Measurements from ENCODE around the gene PABPN1. TPM values are rescaled to one million over a fixed set of nuclear protein-coding genes. Genes with fewer than 3 reads are reported as not detected.

Gene PABPN1
- total RNA-seq, 1 donor from 2014 or later = 40.7 TPM

DNA sequence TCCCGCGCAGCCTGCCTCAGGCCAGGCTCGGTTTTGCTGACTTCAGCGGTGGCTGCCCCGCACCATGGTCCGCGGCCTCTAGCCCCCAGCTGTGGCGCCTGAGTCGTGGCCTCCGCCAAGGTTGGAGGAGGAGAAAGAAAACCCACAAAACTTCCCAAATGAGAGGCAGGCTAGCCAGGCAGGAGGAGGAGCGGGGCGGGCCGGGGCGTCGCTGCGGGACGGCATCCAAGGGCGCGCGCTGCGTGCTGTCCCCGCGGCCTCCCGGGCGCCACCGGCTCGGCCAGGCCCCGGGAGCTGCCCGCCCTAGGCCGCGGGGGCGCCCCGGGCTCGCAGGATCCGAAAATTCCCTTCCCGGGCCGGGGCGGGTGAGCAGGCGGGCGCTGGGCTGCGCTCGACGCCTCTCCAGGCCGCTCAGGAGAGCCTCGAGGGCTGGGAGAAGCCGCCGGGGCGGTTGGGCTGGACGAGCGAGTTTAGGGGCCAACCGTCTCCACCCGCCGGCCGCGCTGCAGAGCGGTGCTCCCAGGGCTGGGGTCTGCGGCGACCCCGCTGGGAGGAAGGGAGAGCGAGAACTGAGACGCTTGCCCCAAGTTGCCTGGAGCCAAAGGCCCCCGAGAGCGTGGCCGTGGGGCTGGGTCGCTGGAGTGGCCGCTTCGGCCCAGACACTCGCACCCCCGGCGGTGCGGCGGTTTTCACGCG is 43.9 kb downstream of the PABPN1 start, which contains the start of gene EFS:
EFS (minus strand) TSS at position 137 of the 696 bp plus-strand sequence. CDS start 147 bp downstream, outside the sequence.
- Histone ChIP-seq H3K9me3 (ENCODE audit: control insufficient read depth in 3 of 3, low read length in 3 of 3) (no peaks in the 10 kb centered on the region), H3K36me3 (ENCODE audit: control insufficient read depth in 3 of 3, insufficient read depth in 3 of 3, low read length in 3 of 3) (no peaks in the 10 kb centered on the region), H3K27ac (ENCODE audit: low read depth, low read length) (peak within 1 kb of the TSS; percentile 80), H3K27me3 (ENCODE audit: control insufficient read depth in 3 of 3, insufficient read depth in 3 of 3, low read length in 3 of 3) (peaks cover 7 to 26% (median 25%) of the 10 kb centered on the region in 3 donors), H3K9ac (ENCODE audit: low read depth in 1 of 3, low read length in 3 of 3) (peak within 1 kb of the TSS; percentile 65 to 83 (median 77)), H3K4me3 (ENCODE audit: low read length in 3 of 3) (peak within 1 kb of the TSS; percentile 65 to 71 (median 70)), H3K4me1 (ENCODE audit: control insufficient read depth in 3 of 3, insufficient read depth in 3 of 3, low read length in 3 of 3) (peaks cover 0 to 16% (median 5%) of the 10 kb centered on the region in 3 donors)

DNA sequence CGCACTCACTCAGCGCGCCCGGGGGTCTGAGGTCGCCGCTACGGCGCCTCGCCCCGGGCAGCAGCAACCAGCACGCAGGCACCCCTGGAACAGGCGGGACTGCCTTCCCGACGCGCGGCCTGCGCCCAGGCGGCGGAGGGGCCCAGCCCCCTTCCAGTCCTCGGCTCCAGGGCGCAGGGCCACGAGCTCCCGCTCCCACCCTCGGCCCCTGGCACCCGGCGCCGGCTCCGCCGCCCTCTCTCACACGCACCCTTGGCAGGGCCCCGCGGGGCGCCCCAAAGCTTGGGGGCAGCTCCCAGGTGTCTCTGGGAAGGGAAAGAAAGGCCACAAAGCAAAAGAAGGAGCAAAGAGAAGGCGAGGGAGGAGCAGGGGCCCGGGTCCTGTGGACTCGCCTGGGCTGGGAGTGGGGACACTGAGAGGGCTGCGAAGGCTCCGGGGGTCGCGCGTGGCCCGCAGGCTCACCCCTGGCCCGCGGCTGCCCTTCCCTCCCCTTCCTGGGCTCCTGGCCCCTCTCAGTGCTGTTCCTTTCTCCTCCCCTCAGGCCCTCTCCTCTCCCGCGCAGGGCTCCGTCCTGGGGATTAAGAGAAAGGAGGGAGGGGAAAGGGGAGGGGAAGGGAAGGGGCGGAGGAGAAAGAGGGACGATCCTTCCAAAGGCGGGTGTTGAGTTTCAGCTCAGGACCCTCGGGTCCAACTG is 44.6 kb downstream of the PABPN1 start:
- Histone ChIP-seq H3K27me3 (ENCODE audit: control insufficient read depth in 3 of 3, insufficient read depth in 3 of 3, low read length in 3 of 3) (peaks cover 7 to 27% (median 26%) of the 10 kb centered on the region in 3 donors), H3K27ac (ENCODE audit: low read depth, low read length) (peak overlapping the region; percentile 80), H3K9ac (ENCODE audit: low read depth in 1 of 3, low read length in 3 of 3) (peak overlapping the region; percentile 53 to 77 (median 65)), H3K4me1 (ENCODE audit: control insufficient read depth in 3 of 3, insufficient read depth in 3 of 3, low read length in 3 of 3) (peaks cover 0 to 16% (median 5%) of the 10 kb centered on the region in 3 donors), H3K4me3 (ENCODE audit: low read length in 3 of 3) (peak overlapping the region; percentile 54 to 64 (median 59)), H3K9me3 (ENCODE audit: control insufficient read depth in 3 of 3, low read length in 3 of 3) (no peaks in the 10 kb centered on the region), H3K36me3 (ENCODE audit: control insufficient read depth in 3 of 3, insufficient read depth in 3 of 3, low read length in 3 of 3) (no peaks in the 10 kb centered on the region)

DNA sequence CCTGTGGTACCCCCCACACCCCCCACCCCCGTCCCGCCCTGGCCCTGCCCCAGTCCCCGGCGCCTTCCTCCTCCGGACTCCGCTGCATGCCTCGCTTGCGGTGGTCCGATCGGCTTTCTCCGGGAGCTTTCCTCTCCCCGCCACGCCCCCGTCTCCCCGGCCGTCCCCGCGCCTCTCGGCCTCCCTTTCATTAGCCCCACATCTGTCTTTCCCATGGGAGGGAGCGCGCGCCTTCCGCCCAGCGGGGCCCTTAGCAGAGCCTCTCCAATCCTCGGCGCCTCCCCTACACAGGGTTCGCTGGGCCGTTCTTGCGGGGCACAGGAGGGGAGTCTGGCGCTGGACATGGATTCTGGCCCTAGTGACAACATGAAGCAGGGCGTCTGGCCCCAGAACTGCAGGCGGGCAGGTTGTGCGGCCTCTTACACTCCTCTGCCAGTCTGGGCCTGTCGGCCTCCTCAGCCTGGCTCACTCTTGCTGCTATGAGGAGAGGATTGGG is 45.2 kb downstream of the PABPN1 start:
- Histone ChIP-seq H3K27ac (ENCODE audit: low read depth, low read length) (peak overlapping the region; percentile 80), H3K36me3 (ENCODE audit: control insufficient read depth in 3 of 3, insufficient read depth in 3 of 3, low read length in 3 of 3) (no peaks in the 10 kb centered on the region), H3K9me3 (ENCODE audit: control insufficient read depth in 3 of 3, low read length in 3 of 3) (no peaks in the 10 kb centered on the region), H3K27me3 (ENCODE audit: control insufficient read depth in 3 of 3, insufficient read depth in 3 of 3, low read length in 3 of 3) (peaks cover 7 to 31% (median 26%) of the 10 kb centered on the region in 3 donors), H3K4me3 (ENCODE audit: low read length in 3 of 3) (peak overlapping the region in 1 of 3 donors; percentile 13), H3K4me1 (ENCODE audit: control insufficient read depth in 3 of 3, insufficient read depth in 3 of 3, low read length in 3 of 3) (peaks cover 0 to 16% (median 5%) of the 10 kb centered on the region in 3 donors), H3K9ac (ENCODE audit: low read depth in 1 of 3, low read length in 3 of 3) (peak overlapping the region; percentile 32 to 69 (median 51))

DNA sequence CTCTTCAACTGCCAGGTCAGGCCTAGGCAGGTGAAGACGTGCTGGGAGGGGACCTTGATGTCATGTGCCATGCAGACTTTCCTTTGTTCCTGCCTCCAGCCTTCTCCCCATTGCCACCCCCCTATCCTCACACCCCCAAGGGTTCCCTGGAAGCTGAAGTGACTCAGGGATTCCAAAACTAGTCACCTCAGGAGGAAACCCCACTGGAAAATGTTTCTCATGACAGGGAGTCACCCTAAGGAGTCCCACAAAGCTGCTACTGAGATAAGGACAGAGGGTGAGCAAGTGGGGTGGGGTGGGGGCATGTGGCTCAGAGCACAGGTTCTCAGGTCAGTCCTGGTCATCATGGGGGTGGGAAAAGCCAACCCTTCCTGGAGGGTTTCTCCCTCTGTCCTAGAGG is 49.0 kb downstream of the PABPN1 start:
- Histone ChIP-seq H3K9me3 (ENCODE audit: control insufficient read depth in 3 of 3, low read length in 3 of 3) (no peaks in the 10 kb centered on the region), H3K4me1 (ENCODE audit: control insufficient read depth in 3 of 3, insufficient read depth in 3 of 3, low read length in 3 of 3) (peaks cover 0 to 7% (median 0%) of the 10 kb centered on the region in 3 donors), H3K36me3 (ENCODE audit: control insufficient read depth in 3 of 3, insufficient read depth in 3 of 3, low read length in 3 of 3) (no peaks in the 10 kb centered on the region)

DNA sequence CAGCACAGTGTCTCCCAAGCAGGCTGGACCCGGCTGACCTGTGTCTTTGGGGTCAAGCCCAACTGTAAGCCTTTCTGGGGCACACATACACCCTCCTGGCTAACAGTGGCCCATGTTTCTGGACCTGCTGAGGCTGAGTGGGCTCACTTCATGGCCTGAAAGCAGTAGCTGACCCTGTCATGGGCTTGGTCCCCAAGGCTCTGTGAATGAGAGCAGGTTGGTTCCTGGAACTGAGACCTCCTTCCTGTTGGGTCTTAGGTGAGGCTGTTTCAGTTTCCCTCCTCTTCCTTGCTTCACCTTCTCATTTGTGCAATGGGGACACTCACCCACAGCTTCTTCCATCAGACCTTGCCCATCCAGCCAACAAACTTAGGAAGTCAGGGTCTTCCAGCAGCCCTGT is 50.6 kb downstream of the PABPN1 start:
- H3K4me3 ChIP-seq (ENCODE audit: low read length in 3 of 3) = no peak overlapping the region
- no peaks in the 10 kb centered on the region for H3K36me3 ChIP-seq (ENCODE audit: control insufficient read depth in 3 of 3, insufficient read depth in 3 of 3, low read length in 3 of 3)
- no peak overlapping the region for H3K27ac ChIP-seq (ENCODE audit: low read depth, low read length)
- H3K9me3 ChIP-seq (ENCODE audit: control insufficient read depth in 3 of 3, low read length in 3 of 3) = no peaks in the 10 kb centered on the region
- H3K4me1 ChIP-seq (ENCODE audit: control insufficient read depth in 3 of 3, insufficient read depth in 3 of 3, low read length in 3 of 3) = no peaks in the 10 kb centered on the region
- H3K9ac ChIP-seq (ENCODE audit: low read depth in 1 of 3, low read length in 3 of 3) = no peak overlapping the region
- peaks cover 0 to 12% (median 6%) of the 10 kb centered on the region in 3 donors for H3K27me3 ChIP-seq (ENCODE audit: control insufficient read depth in 3 of 3, insufficient read depth in 3 of 3, low read length in 3 of 3)

More for the DNA sequence above, 49.0 kb downstream of the PABPN1 start:
- H3K27me3 ChIP-seq (ENCODE audit: control insufficient read depth in 3 of 3, insufficient read depth in 3 of 3, low read length in 3 of 3) = peaks cover 3 to 16% (median 13%) of the 10 kb centered on the region in 3 donors
- H3K9ac ChIP-seq (ENCODE audit: low read depth in 1 of 3, low read length in 3 of 3) = no peak overlapping the region
- H3K27ac ChIP-seq (ENCODE audit: low read depth, low read length) = no peak overlapping the region
- H3K4me3 ChIP-seq (ENCODE audit: low read length in 3 of 3) = no peak overlapping the region

DNA sequence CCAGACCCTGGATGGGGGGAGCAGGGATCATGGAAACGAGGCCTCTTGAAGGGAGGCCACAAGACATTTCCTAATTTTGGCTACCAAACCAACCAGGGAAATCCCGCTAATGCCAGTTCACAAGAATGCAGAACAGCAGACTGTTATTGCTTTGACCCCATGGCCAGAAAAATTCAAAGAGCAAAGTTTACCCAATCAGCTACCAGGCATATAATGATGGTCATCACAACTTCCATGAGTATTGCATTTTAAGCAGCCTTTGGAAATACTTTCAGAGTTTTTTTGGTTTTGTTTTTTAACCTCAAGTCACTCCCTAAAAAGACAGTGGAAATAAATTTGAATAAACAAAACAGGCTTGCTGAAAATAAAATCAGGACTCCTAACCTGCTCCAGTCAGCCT is 51.3 kb downstream of the PABPN1 start, which contains the start of gene IL25:
IL25 (plus strand) TSS at position 301 of the 400 bp plus-strand sequence.
- H3K9ac ChIP-seq (ENCODE audit: low read depth in 1 of 3, low read length in 3 of 3) = no peak within 1 kb of the TSS
- H3K27me3 ChIP-seq (ENCODE audit: control insufficient read depth in 3 of 3, insufficient read depth in 3 of 3, low read length in 3 of 3) = peaks cover 0 to 6% (median 6%) of the 10 kb centered on the region in 3 donors
- H3K27ac ChIP-seq (ENCODE audit: low read depth, low read length) = no peak within 1 kb of the TSS
- H3K9me3 ChIP-seq (ENCODE audit: control insufficient read depth in 3 of 3, low read length in 3 of 3) = no peaks in the 10 kb centered on the region
- H3K4me1 ChIP-seq (ENCODE audit: control insufficient read depth in 3 of 3, insufficient read depth in 3 of 3, low read length in 3 of 3) = no peaks in the 10 kb centered on the region
- H3K36me3 ChIP-seq (ENCODE audit: control insufficient read depth in 3 of 3, insufficient read depth in 3 of 3, low read length in 3 of 3) = no peaks in the 10 kb centered on the region
- H3K4me3 ChIP-seq (ENCODE audit: low read length in 3 of 3) = no peak within 1 kb of the TSS

DNA sequence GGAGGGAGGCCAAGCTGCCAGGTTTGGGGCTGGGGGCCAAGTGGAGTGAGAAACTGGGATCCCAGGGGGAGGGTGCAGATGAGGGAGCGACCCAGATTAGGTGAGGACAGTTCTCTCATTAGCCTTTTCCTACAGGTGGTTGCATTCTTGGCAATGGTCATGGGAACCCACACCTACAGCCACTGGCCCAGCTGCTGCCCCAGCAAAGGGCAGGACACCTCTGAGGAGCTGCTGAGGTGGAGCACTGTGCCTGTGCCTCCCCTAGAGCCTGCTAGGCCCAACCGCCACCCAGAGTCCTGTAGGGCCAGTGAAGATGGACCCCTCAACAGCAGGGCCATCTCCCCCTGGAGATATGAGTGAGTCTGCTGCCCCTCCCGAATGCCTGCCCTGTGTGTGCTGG is 51.8 kb downstream of the PABPN1 start:
- H3K27me3 ChIP-seq (ENCODE audit: control insufficient read depth in 3 of 3, insufficient read depth in 3 of 3, low read length in 3 of 3) = peaks cover 0 to 6% (median 2%) of the 10 kb centered on the region in 3 donors
- no peaks in the 10 kb centered on the region for H3K4me1 ChIP-seq (ENCODE audit: control insufficient read depth in 3 of 3, insufficient read depth in 3 of 3, low read length in 3 of 3)
- no peak overlapping the region for H3K4me3 ChIP-seq (ENCODE audit: low read length in 3 of 3)
- no peaks in the 10 kb centered on the region for H3K9me3 ChIP-seq (ENCODE audit: control insufficient read depth in 3 of 3, low read length in 3 of 3)
- no peak overlapping the region for H3K27ac ChIP-seq (ENCODE audit: low read depth, low read length)
- no peak overlapping the region for H3K9ac ChIP-seq (ENCODE audit: low read depth in 1 of 3, low read length in 3 of 3)
- H3K36me3 ChIP-seq (ENCODE audit: control insufficient read depth in 3 of 3, insufficient read depth in 3 of 3, low read length in 3 of 3) = no peaks in the 10 kb centered on the region

Other genes starting within 250 kb of the PABPN1 start
- 62.1 TPM for gene ACIN1, start 226.3 kb upstream of the PABPN1 start, total RNA-seq
- gene C14orf119, start 226.0 kb upstream of the PABPN1 start, total RNA-seq = 24.5 TPM
- not detected for gene CIROP, start 216.5 kb upstream of the PABPN1 start, total RNA-seq
- under 0.01 TPM for gene CEBPE, start 202.2 kb upstream of the PABPN1 start, total RNA-seq
- gene SLC7A8, start 137.8 kb upstream of the PABPN1 start, total RNA-seq = 4.7 TPM
- gene RNF212B, start 83.5 kb upstream of the PABPN1 start, total RNA-seq = not detected
- gene HOMEZ, start 35.3 kb upstream of the PABPN1 start, total RNA-seq = 5.7 TPM
- 2.6 TPM for gene PPP1R3E, start 18.6 kb upstream of the PABPN1 start, total RNA-seq
- gene BCL2L2, start 14.6 kb upstream of the PABPN1 start, total RNA-seq = 11.0 TPM
- 12.5 TPM for gene SLC22A17, start 31.4 kb downstream of the PABPN1 start, total RNA-seq
- 17.2 TPM for gene EFS, start 43.7 kb downstream of the PABPN1 start, total RNA-seq
- gene IL25, start 51.4 kb downstream of the PABPN1 start, total RNA-seq = not detected
- gene CMTM5, start 55.6 kb downstream of the PABPN1 start, total RNA-seq = 2.1 TPM
- 2.1 TPM for gene MYH6, start 86.8 kb downstream of the PABPN1 start, total RNA-seq
- 426 TPM for gene MYH7, start 114.2 kb downstream of the PABPN1 start, total RNA-seq
- 32.4 TPM for gene NGDN, start 148.2 kb downstream of the PABPN1 start, total RNA-seq
- not detected for gene ZFHX2, start 230.3 kb downstream of the PABPN1 start, total RNA-seq
- gene THTPA, start 234.8 kb downstream of the PABPN1 start, total RNA-seq = 7.8 TPM
- 8.4 TPM for gene AP1G2, start 246.3 kb downstream of the PABPN1 start, total RNA-seq